Activated T-helper 1 cell treated with anti-CD3 and anti-CD28 coated beads, Interleukin-2, amount 50 U/mL, for 16 hours (primary cell): ENCODE results near the gene PTGS2.

ENCODE experiments used
- DNase-seq, 2 donors: peaks; one replicate each; pipeline ENCODE4 v3.0.0-alpha.2; 2020; ENCODE audit warnings: low read depth in 1 of 2, low spot score in 1 of 2

Gene PTGS2

DNA sequence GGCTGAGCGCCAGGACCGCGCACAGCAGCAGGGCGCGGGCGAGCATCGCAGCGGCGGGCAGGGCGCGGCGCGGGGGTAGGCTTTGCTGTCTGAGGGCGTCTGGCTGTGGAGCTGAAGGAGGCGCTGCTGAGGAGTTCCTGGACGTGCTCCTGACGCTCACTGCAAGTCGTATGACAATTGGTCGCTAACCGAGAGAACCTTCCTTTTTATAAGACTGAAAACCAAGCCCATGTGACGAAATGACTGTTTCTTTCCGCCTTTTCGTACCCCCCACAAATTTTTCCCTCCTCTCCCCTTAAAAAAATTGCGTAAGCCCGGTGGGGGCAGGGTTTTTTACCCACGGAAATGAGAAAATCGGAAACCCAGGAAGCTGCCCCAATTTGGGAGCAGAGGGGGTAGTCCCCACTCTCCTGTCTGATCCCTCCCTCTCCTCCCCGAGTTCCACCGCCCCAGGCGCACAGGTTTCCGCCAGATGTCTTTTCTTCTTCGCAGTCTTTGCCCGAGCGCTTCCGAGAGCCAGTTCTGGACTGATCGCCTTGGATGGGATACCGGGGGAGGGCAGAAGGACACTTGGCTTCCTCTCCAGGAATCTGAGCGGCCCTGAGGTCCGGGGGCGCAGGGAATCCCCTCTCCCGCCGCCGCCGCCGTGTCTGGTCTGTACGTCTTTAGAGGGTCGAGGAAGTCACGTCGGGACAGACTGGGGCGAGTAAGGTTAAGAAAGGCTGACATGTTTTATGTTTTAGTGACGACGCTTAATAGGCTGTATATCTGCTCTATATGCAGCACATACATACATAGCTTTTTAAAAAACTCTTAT, at the start of gene PTGS2:
PTGS2 (minus strand) TSS at position 179 of the 817 bp plus-strand sequence; CDS start at position 46, 133 bp downstream.
- no peak for DNase-seq

GRCh38 chr1:186722711-186723309, 42.6 kb upstream of the PTGS2 start:
- no peak for DNase-seq

GRCh38 chr1:186717286-186717685, 37.1 kb upstream of the PTGS2 start:
- no peak for DNase-seq

- DNase-seq: no peak
Measured at GRCh38 chr1:186715887-186716809, 35.9 kb upstream of the PTGS2 start.

- no peak for DNase-seq
Measured at GRCh38 chr1:186710696-186711095, 30.5 kb upstream of the PTGS2 start.

DNA sequence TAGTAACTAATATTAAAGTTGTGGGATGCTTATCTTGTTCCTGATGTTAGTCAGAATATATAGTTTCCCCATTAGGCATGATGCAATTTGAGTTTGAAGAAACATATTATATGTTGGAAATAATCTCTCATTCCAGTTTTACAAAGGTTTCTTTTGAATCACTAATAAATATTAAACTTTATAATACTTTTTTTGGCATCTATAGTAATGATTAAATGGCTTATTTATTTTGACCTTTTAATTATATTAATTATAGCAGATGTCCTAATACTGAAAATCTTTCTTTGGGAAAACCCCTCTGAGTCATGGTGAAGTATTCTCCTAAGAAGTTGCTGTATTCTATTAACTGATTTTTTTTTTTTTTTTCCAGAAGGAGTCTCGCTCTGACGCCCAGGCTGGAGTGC, 28.5 kb upstream of the PTGS2 start:
- DNase-seq: no peak

DNA sequence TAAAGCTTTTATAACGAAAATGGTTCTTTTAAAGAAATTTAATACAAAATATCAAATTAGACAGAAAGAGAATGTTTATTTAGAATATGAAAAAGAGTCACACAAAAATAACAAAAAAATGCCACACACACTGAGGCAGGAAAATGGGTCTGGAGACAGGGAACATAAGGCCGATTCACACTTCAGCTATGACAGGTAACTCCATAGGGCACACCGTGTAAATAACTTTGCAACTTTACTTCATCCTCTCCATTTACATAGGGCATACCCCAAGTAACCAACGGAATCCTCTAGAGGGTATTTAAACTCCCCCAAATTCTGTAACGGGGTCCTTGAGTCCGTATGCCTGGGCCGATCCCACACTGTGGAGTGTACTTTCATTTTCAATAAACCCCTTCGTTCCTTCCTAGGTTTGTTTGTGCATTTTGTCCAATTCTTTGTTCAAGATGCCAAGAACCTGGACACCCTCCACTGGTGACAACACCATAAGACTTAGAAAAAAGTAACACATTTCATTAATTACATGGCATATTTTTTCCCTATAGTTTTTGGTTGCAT, 23.1 kb upstream of the PTGS2 start:
- DNase-seq: no peak

DNA sequence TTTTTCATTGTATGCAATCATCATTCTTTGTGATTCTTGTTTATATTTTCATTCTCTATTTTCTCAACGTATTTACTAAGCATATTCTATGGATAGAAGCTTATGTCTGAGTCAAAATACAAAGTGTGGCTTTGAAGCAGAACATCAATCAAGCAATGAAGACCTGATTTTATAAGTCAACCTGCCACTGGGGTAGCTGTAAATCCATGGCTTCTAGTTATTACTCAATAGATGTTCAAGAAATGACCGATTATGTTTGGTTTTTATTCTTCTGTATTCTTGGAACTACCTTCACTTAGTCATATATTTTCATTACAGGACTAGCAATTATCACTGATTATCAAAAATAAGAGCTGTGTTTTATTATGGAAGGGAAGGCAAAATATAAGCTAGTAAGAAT, 20.5 kb upstream of the PTGS2 start:
- no peak for DNase-seq

DNA sequence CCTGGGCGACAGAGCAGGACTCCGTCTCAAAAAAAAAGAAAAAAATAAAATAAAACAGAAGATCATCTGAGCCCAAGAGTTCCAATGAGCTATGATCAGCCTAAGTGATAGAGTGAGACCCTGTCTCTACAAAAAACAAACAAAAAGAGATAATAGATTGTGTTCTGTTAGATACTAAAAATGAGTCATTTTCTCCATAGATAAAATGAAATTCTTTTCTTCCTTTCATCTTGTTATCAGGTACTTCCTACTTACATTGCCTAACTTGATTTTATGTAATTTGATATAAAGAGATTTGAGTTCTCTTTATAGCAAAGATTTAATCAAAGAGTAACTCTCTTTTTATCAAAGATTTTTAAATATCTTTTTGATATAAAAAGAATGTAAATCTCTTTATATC, 19.3 kb upstream of the PTGS2 start:
- no peak for DNase-seq

DNA sequence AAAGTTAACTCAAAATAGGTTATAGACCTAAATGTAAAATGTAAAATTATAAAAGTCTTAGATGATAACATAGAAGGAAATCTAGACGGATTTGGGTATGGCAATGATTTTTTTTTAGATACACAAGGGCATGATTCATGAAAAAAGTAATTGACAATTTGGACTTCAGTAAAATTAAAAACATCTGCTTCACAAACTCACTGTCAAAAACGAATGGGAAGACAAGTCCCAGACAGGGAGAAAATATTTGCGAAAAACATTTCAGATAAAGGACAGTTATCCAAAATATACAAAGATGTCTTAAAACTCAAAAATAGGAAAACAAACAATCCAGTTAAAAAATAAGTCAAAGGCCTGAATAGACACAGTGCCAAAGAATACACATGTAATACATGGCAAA, 9.7 kb upstream of the PTGS2 start:
- no peak for DNase-seq

GRCh38 chr1:186689376-186689775, 9.2 kb upstream of the PTGS2 start:
- no peak for DNase-seq

DNA sequence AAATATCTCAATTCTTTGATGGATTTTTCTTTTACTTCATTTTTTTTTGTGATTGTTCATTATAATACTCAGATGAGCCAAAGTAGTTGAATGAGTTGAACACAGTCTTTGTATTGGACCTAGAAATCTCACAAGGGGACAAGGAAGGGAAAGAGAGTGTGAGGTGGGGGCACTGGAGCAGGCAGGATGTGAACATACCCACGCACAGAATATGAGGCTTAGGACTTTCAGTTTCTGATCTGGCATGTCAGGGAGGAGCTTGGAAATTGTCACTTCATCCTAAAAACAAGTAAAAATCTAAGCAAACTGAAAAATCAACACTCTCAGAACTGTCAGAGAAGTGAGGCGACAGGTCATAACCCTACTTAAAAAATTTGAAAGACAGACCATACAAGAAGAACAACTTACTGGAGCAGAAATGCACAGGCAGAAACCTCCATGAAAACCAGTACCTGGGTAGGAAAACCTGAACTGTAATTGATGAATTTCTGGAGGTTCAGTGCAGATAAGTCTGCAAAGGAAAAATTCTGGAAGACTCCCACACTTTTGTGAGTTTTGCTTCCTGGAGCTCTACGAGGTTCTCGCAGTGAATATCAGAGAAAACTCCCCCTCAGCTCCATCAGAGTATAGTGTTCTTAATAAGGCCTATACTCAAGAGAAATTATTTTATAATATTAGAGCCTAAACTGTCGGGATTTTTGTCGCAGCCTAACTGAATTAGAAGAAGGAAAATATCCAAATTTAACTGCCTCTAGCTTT, 3.6 kb upstream of the PTGS2 start:
- DNase-seq: no peak

DNA sequence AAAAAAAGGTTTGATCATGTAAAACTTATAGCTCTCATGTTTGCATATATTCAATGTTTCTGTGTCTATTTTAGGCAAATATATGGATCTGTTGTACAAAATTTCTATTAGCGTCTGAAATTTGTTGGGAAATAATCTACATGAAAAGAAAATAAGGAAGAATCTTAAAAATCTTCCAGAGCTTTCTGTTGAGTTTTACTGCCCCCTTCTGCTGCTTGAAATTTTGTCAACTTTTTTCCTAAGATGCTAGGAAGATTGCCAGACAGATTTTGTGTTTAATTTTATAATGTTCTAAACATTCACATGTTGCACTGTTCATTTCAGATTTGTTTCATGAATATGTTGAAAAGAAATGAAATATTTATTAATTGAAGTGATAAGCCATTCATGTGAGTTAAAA, 2.5 kb upstream of the PTGS2 start:
- no peak for DNase-seq

GRCh38 chr1:186681801-186682200, 1.6 kb upstream of the PTGS2 start:
- no peak for DNase-seq

DNA sequence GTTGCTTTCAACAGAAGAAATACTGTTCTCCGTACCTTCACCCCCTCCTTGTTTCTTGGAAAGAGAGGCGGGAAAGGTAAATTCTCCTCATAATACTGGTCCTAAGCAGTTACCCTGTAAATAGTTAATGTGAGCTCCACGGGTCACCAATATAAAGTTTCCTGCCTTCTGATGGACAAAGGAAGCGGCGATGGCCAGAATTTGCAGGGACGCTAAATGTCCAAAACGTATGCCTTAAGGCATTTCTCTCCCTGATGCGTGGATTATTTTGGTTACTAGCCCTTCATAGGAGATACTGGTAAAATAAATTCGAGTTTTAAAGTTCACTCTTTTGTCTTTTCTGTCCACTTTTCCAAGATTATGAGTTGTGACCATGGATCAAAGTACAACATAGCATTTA, 898 bp upstream of the PTGS2 start:
- DNase-seq: no peak

GRCh38 chr1:186679924-186680244, 339 bp downstream of the PTGS2 start:
- no peak for DNase-seq

DNA sequence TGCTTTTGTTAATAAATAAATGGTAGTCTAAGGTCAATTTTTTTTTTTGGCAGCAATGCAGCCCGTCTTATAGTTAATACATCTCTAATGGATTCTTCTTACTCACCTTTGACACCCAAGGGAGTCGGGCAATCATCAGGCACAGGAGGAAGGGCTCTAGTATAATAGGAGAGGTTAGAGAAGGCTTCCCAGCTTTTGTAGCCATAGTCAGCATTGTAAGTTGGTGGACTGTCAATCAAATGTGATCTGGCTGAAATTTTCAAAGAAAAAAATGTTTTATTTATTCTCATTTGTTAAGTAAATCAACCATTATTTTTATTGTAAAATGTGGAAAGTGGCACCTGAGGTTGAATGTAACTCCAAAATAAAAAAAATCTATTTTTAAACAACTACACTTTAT, 2.1 kb downstream of the PTGS2 start:
- no peak for DNase-seq

- DNase-seq: no peak
Measured at GRCh38 chr1:186672596-186672995, 7.6 kb downstream of the PTGS2 start.

- DNase-seq: no peak
Measured at GRCh38 chr1:186672131-186672530, 8.1 kb downstream of the PTGS2 start.

DNA sequence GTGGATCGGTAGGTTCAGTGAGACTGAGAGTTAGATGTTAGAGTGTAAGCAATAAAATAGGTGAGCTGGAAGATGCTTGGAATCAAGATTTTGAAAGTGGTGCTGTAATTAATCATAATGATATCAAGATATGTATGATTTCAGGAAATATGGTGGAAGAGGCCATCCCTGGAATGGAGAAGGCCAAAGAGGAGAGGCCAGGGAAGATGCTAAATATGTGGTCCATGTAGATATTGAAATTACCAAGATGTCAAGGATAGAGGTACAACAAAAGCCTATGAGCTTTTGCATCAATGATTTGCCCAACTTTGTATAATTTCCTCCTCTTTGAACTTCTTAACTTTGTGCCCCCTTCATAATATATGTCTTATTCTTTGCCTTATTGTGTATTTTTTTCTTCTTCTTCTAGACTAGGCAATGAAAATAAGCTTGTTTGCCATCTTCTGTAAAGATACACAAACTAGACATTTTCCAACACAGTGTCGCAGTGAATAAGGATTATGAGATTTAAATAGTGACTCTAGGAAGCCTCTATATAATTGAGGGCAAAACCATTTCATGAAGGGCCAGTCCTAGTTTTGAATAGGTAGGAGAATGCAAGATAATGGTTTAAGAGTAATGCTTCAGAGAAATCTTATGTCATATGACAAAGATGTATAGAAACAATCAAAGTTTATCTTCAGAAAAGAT, 8.9 kb downstream of the PTGS2 start:
- no peak for DNase-seq
